ENCODE results near the gene ADRB2. TPM values are rescaled to one million over a fixed set of nuclear protein-coding genes. Genes with fewer than 3 reads are reported as not detected.

ADRB2 gene
- total and polyA plus RNA-seq, 12 donors, result 1.8 to 7.8 (median 4.4) TPM

DNA sequence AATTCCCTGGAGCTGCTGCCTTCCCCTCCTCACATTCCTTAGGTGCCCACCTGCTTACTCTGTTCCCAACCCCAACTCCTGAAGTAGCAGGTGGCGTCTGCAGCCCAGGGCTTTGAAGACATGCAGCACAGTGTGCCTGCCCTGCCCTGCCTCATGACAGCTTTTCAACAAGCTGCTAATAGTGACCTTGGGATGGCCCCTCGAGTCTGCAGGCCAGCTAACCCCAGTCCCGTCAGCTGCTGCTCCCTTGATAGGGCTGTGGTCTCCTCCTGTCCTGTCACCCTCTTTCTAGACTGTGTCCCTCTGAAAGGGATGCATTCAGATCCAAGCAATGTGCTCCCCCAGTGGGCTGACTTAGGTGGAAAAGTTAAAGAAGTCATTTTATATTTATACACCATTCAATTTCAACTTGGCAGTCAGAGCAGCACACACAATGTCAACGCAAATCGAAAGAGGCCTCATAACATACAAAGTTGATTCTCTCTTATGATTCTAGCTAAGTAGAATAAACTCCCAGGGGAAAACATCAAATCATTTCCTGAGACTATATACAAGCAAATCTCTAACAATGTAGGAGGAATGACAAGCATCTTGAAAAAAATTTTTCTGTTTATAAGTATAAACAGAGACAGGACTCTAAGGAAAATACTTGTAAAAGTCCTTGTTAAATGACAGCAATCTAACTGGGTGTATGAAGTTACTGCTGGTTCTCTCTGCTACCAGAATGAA, 37.9 kb downstream of the ADRB2 start:
- intact Hi-C loops (cut with DNase I), result loop anchor here in 1 of 10 donors (5.0 kb wide), 1 partner anchor 37 kb away; the partner anchor contains the start of gene ADRB2
- H3K36me3 ChIP-seq, result no peaks in the 10 kb centered on the region
- no peaks in the 10 kb centered on the region for H3K9me3 ChIP-seq
- H3K4me3 ChIP-seq, result no peak overlapping the region
- H3K27me3 ChIP-seq, result no peaks in the 10 kb centered on the region
- DNase-seq (peak; percentile 32 to 35), ATAC-seq (peak; percentile 60 to 89 (median 84))
- TF ChIP-seq, protein P1, sequence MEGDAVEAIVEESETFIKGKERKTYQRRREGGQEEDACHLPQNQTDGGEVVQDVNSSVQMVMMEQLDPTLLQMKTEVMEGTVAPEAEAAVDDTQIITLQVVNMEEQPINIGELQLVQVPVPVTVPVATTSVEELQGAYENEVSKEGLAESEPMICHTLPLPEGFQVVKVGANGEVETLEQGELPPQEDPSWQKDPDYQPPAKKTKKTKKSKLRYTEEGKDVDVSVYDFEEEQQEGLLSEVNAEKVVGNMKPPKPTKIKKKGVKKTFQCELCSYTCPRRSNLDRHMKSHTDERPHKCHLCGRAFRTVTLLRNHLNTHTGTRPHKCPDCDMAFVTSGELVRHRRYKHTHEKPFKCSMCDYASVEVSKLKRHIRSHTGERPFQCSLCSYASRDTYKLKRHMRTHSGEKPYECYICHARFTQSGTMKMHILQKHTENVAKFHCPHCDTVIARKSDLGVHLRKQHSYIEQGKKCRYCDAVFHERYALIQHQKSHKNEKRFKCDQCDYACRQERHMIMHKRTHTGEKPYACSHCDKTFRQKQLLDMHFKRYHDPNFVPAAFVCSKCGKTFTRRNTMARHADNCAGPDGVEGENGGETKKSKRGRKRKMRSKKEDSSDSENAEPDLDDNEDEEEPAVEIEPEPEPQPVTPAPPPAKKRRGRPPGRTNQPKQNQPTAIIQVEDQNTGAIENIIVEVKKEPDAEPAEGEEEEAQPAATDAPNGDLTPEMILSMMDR (IDR thresholded peaks at IDR 0.05), result peak in 2 of 9 donors; percentile 7 to 13
- H3K27ac ChIP-seq, result peak overlapping the region; percentile 32 to 86 (median 64)
- peaks cover 0 to 39% (median 24%) of the 10 kb centered on the region in 9 donors for H3K4me1 ChIP-seq
- 24 to 30% methylated on average over 5 of the region's 5 CpGs for WGBS, 2 donors

DNA sequence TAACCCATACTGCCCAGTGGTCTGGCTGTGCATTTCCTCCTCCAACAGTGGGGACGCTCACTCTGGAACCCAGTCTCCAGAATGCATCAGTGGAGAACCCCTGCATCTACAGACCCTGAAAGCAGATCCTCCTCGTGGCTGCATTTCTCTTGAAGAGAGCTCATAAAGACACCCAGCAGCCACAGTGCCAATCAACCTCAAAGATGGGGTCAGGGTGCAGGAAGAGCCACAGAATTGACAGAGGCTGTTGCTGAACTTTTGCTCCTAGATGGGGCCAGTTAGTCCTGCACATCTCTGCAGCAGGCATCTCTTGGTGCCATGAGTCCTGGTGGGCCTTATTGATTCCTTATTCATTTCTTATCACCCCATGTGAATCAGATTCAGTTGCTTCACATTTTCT, 39.6 kb downstream of the ADRB2 start:
- WGBS, 2 donors, result 62 to 88% methylated on average over 2 of the region's 2 CpGs
- Histone ChIP-seq H3K36me3 (no peaks in the 10 kb centered on the region), H3K27ac (no peak overlapping the region), H3K4me1 (peaks cover 0 to 29% (median 17%) of the 10 kb centered on the region in 9 donors), H3K9me3 (no peaks in the 10 kb centered on the region), H3K4me3 (no peak overlapping the region), H3K27me3 (no peaks in the 10 kb centered on the region)
- TF ChIP-seq, protein P1 (IDR thresholded peaks at IDR 0.05), result no peak
- no peak for ATAC-seq
- no peak for DNase-seq
- intact Hi-C loops (cut with DNase I), result loop anchor here in 1 of 10 donors (5.0 kb wide), 1 partner anchor 34 kb away; no protein-coding TSS in a partner anchor

DNA sequence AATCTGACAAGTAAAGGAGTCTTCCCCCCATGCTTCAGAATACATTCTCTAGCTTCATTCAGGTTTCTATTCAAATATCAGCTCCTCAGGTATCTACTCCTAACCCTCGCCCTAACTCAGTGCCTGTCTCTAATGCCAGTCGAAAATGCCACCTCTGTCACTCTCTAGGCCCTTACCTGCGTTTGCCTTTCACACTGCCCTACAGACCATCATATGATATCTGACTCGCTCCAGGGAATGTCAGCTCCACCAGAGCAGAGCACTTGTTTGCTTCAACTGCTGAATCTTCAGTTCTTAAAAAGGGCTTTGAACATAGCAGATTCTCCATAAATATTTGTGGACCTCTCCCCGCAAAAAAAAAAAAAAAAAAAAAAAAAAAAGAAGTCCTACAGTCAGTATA, 46.7 kb downstream of the ADRB2 start:
- DNase-seq, result no peak
- peak in 3 of 8 donors; percentile 50 to 60 (median 56) for ATAC-seq
- TF ChIP-seq, protein P1 (IDR thresholded peaks at IDR 0.05), result no peak
- intact Hi-C loops (cut with DNase I), result loop anchor here in 2 of 10 donors (5.0 to 10.0 kb wide), 3 partner anchors 46 to 52 kb away; partner anchors contain the start of gene ADRB2 (in 2 of the 2)
- H3K27me3 ChIP-seq, result no peaks in the 10 kb centered on the region
- WGBS, 2 donors, result 70 to 74% methylated on average over 5 of the region's 5 CpGs
- no peaks in the 10 kb centered on the region for H3K36me3 ChIP-seq
- no peak overlapping the region for H3K4me3 ChIP-seq
- no peaks in the 10 kb centered on the region for H3K9me3 ChIP-seq
- peak overlapping the region in 5 of 10 donors; percentile 44 to 72 (median 58) for H3K27ac ChIP-seq
- peaks cover 11 to 35% (median 30%) of the 10 kb centered on the region in 9 donors for H3K4me1 ChIP-seq

DNA sequence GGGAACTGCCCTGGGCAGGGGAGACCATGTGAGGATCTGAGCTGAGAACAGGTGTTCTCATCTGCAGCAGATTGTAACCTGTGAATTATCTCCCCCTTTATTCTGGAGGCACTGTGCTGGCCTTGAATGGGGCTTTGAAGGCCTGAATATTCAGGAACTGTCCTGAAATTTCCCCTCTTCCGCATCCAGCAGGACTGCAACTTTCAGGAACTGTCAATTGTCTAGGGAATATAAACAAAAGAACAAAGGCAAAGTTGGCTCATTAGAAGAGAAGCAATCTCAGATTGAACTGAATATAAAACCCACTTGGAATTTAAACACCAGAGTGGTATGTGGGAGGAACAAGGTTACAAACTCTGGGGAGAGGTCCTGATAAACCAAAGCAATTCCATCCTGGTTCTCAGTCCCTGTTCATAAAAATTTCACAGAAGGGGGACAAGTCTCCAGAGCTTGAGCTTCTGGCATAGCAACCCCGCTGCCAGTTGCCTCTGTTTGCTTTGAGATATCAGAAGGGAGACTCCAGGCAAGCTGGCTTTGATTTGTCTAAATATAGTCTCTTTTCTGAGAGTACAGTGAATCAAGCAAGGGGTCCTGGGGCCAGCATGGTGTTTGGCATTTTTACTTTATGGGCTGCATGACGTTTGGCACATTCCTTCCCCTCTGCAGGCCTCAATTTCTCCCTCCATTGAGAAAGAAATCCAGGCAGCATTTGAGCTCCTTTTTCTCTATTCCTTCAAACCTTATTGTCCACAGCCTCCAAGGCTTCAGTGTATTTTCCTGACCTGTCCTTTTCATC, 47.5 kb downstream of the ADRB2 start:
- intact Hi-C loops (cut with DNase I), result loop anchor here in 2 of 10 donors (5.0 to 10.0 kb wide), 3 partner anchors 47 to 51 kb away; partner anchors contain the start of gene ADRB2 (in 2 of the 2)
- Histone ChIP-seq H3K4me3 (no peak overlapping the region), H3K27ac (peak overlapping the region in 8 of 10 donors; percentile 26 to 72 (median 46)), H3K4me1 (peaks cover 11 to 35% (median 30%) of the 10 kb centered on the region in 9 donors), H3K27me3 (no peaks in the 10 kb centered on the region), H3K36me3 (no peaks in the 10 kb centered on the region), H3K9me3 (no peaks in the 10 kb centered on the region)
- DNase-seq (no peak), ATAC-seq (peak in 7 of 8 donors; percentile 16 to 60 (median 43))
- TF ChIP-seq, protein P1 (IDR thresholded peaks at IDR 0.05), result no peak
- WGBS, 2 donors, result 29 to 36% methylated on average over 3 of the region's 3 CpGs
